ENCODE measurements around the gene ERAL1. TPM values are rescaled to one million over a fixed set of nuclear protein-coding genes. Genes with fewer than 3 reads are reported as not detected.
A peak's percentile ranks its signal among the peaks of the same experiment; 100 is the strongest.

The ERAL1 gene
- total and polyA plus RNA-seq, 2 of the 13 experiments (the other 11 are each of a cell fraction or from before 2014, with no cell fraction given), result 46.9 to 72.2 TPM

GRCh38 chr17:28904800-28905199 lies 50.0 kb downstream of the ERAL1 start:
- DNase-seq (ENCODE audit: low spot score), result no peak
- ATAC-seq, result no peak
- WGBS (ENCODE audit: low lambda C conversion rate), result 69% methylated on average over 4 of the region's 4 CpGs
- peaks cover 6 to 36% of the 10 kb centered on the region in 2 experiments; a peak in 3 of 5 replicates for H3K36me3 ChIP-seq (replicated peaks in 1 of 2; ENCODE audit: control insufficient read depth in 1 of 2, insufficient read depth in 2 of 2, low read length in 2 of 2)
- H3K9ac ChIP-seq (ENCODE audit: insufficient read depth, low read depth, low read length), result no peak overlapping the region
- in situ Hi-C loops (cut with HindIII; ENCODE audit: extremely low pct_ligation_motif_present, low pct_unique_long_range_greater_than_20kb), result no loop called here
- H3K4me2 ChIP-seq (ENCODE audit: low read depth, low read length), result no peak overlapping the region
- H3K27me3 ChIP-seq (ENCODE audit: control insufficient read depth in 1 of 2, insufficient read depth in 2 of 2, low read length in 2 of 2), result no peaks in the 10 kb centered on the region; a peak in 1 of 5 replicates
- no TSS peak for BruUV-seq (replicated peaks)
- H3K9me3 ChIP-seq (ENCODE audit: low read length), result no peaks in the 10 kb centered on the region
- peak; percentile 68 for TF ChIP-seq RBM22 (optimal IDR thresholded peaks at IDR 0.05; ENCODE audit: low read length)
- TF ChIP-seq POLR2G (IDR thresholded peaks at IDR 0.05; ENCODE audit: low read depth, low read length), result peak; percentile 44; the same call in 1 of the 2 replicates
- no peak for TF ChIP-seq ELF3 (CRISPR knock-in tag; IDR thresholded peaks at IDR 0.05)
- peaks cover 7% of the 10 kb centered on the region for H3K79me2 ChIP-seq (ENCODE audit: insufficient read depth, low read length)
- CTCF ChIA-PET (ENCODE audit: low intra/inter-chr PET ratio, low total read pairs), result interaction anchor here (3.6 kb wide), 1 partner anchor 11 kb away, joined by 36 read pairs; no protein-coding TSS in a partner anchor
- POLR2A ChIA-PET, result no interaction called here
- FAIRE-seq, result no peak
- H3K4me3 ChIP-seq (replicated peaks in 1 of 3; ENCODE audit: insufficient read depth in 1 of 3, low read depth in 2 of 3, low read length in 3 of 3), result no peak overlapping the region
- no peak overlapping the region for H2AFZ ChIP-seq (ENCODE audit: low read length)
- H3K4me1 ChIP-seq (ENCODE audit: insufficient read depth, low read length), result peaks cover 52% of the 10 kb centered on the region
- intact Hi-C loops (cut with micrococcal nuclease; ENCODE audit: unreplicated experiment), result no loop called here
- peaks cover 4% of the 10 kb centered on the region; the same call in 1 of the 2 replicates for H4K20me1 ChIP-seq (ENCODE audit: insufficient read depth, low read length)
- H3K27ac ChIP-seq (ENCODE audit: extremely low read length, insufficient read depth, low read length), result no peak overlapping the region

GRCh38 chr17:28906276-28906675 lies 51.5 kb downstream of the ERAL1 start:
- Histone ChIP-seq H3K27ac (ENCODE audit: extremely low read length, insufficient read depth, low read length) (no peak overlapping the region), H3K9ac (ENCODE audit: insufficient read depth, low read depth, low read length) (no peak overlapping the region), H4K20me1 (ENCODE audit: insufficient read depth, low read length) (peaks cover 4% of the 10 kb centered on the region; the same call in 1 of the 2 replicates), H3K4me2 (ENCODE audit: low read depth, low read length) (no peak overlapping the region), H3K4me3 (replicated peaks in 1 of 3; ENCODE audit: insufficient read depth in 1 of 3, low read depth in 2 of 3, low read length in 3 of 3) (no peak overlapping the region), H3K79me2 (ENCODE audit: insufficient read depth, low read length) (peaks cover 7% of the 10 kb centered on the region), H3K4me1 (ENCODE audit: insufficient read depth, low read length) (peaks cover 59% of the 10 kb centered on the region), H3K27me3 (ENCODE audit: control insufficient read depth in 1 of 2, insufficient read depth in 2 of 2, low read length in 2 of 2) (no peaks in the 10 kb centered on the region; a peak in 1 of 5 replicates), H3K36me3 (replicated peaks in 1 of 2; ENCODE audit: control insufficient read depth in 1 of 2, insufficient read depth in 2 of 2, low read length in 2 of 2) (peaks cover 16 to 46% of the 10 kb centered on the region in 2 experiments), H2AFZ (ENCODE audit: low read length) (no peak overlapping the region), H3K9me3 (ENCODE audit: low read length) (no peaks in the 10 kb centered on the region)
- BruUV-seq (replicated peaks), result no TSS peak
- POLR2A ChIA-PET, result no interaction called here
- in situ Hi-C loops (cut with HindIII; ENCODE audit: extremely low pct_ligation_motif_present, low pct_unique_long_range_greater_than_20kb), result no loop called here
- 100% methylated on average over 5 of the region's 9 CpGs for WGBS (ENCODE audit: low lambda C conversion rate)
- FAIRE-seq (no peak), ATAC-seq (no peak), DNase-seq (ENCODE audit: low spot score) (no peak)
- intact Hi-C loops (cut with micrococcal nuclease; ENCODE audit: unreplicated experiment), result no loop called here
- peak; percentile 81 for TF ChIP-seq AGO2 (optimal IDR thresholded peaks at IDR 0.05; ENCODE audit: low read depth, low read length)
- TF ChIP-seq POLR2G (IDR thresholded peaks at IDR 0.05; ENCODE audit: low read depth, low read length), result 0 out of 2 replicates have a peak, but pooled peaks have one; percentile 8
- peak; percentile 69 for TF ChIP-seq RBM22 (optimal IDR thresholded peaks at IDR 0.05; ENCODE audit: low read length)
- no peak for TF ChIP-seq MLLT10 (CRISPR knock-in tag; IDR thresholded peaks at IDR 0.05)
- TF ChIP-seq RARG (CRISPR knock-in tag; IDR thresholded peaks at IDR 0.05; ENCODE audit: low read depth), result no peak
- TF ChIP-seq ZNF557 (CRISPR knock-in tag; IDR thresholded peaks at IDR 0.05), result no peak
- TF ChIP-seq MIXL1 (CRISPR knock-in tag; IDR thresholded peaks at IDR 0.05), result no peak
- TF ChIP-seq ZFP62 (CRISPR knock-in tag; IDR thresholded peaks at IDR 0.05), result no peak
- no peak for TF ChIP-seq ZBTB14 (CRISPR knock-in tag; IDR thresholded peaks at IDR 0.05)
- CTCF ChIA-PET (ENCODE audit: low intra/inter-chr PET ratio, low total read pairs), result no interaction called here

Measured in HepG2 (cell line).